Mesenchymal stem cell (in vitro differentiated cells and primary cell): ENCODE measurements around the gene PTPRN2.

Experiments used
- DNase-seq: peaks from one replicate; pipeline ENCODE4 v3.0.0-alpha.2; 2013
- H2AFZ ChIP-seq: one replicate; pipeline ENCODE4 v1.6.1; 2013; ENCODE audit warnings: low read depth, mild to moderate bottlenecking, control low read depth, inconsistent platforms, low read length, moderate library complexity
- H2AK5ac ChIP-seq: 2 replicates; pipeline ENCODE4 v1.6.1; 2013; ENCODE audit warnings: low read length, moderate library complexity, mild to moderate bottlenecking, inconsistent platforms; ENCODE audit not compliant: severe bottlenecking
- H2BK120ac ChIP-seq: one replicate; pipeline ENCODE4 v1.6.1; 2013; ENCODE audit warnings: low read depth, mild to moderate bottlenecking, inconsistent platforms, low read length, moderate library complexity
- H2BK12ac ChIP-seq, 2 experiments: one replicate each; pipeline ENCODE4 v1.6.1; 2013; ENCODE audit warnings: inconsistent platforms in 2 of 2, low read length in 2 of 2, mild to moderate bottlenecking in 2 of 2, moderate library complexity in 2 of 2, control low read depth in 1 of 2
- H2BK15ac ChIP-seq: one replicate; pipeline ENCODE4 v1.6.1; 2013; ENCODE audit warnings: mild to moderate bottlenecking, low read depth, inconsistent platforms; ENCODE audit not compliant: poor library complexity, severe bottlenecking
- H2BK5ac ChIP-seq: 2 replicates; pipeline ENCODE4 v1.6.1; 2013; ENCODE audit warnings: low read depth, mild to moderate bottlenecking, low read length, control low read depth, inconsistent platforms; ENCODE audit not compliant: poor library complexity, severe bottlenecking
- H3K14ac ChIP-seq, 2 experiments: one replicate each; pipeline ENCODE4 v1.6.1; 2013; ENCODE audit warnings: inconsistent platforms in 2 of 2, low read length in 2 of 2, control low read depth in 1 of 2, mild to moderate bottlenecking in 1 of 2, moderate library complexity in 1 of 2
- H3K18ac ChIP-seq, 2 experiments: one replicate each; pipeline ENCODE4 v1.6.1; 2013; ENCODE audit warnings: inconsistent platforms in 2 of 2, low read length in 2 of 2, control low read depth in 1 of 2, low read depth in 1 of 2, mild to moderate bottlenecking in 1 of 2
- H3K23ac ChIP-seq, 2 experiments: one replicate each; pipeline ENCODE4 v1.6.1; 2013; ENCODE audit warnings: inconsistent platforms in 2 of 2, low read length in 2 of 2, mild to moderate bottlenecking in 2 of 2, moderate library complexity in 2 of 2, control low read depth in 1 of 2
- H3K27ac ChIP-seq: 2 replicates; pipeline ENCODE4 v1.5.1; 2013; ENCODE audit warnings: mild to moderate bottlenecking, moderate library complexity, low read length, control low read depth, inconsistent platforms; ENCODE audit not compliant: poor library complexity, severe bottlenecking
- H3K27me3 ChIP-seq, 2 experiments: 2 replicates each; pipeline versions ENCODE4 v1.6.1 to v1.7.0; 2013; ENCODE audit warnings: low read length in 2 of 2, mild to moderate bottlenecking in 2 of 2, moderate library complexity in 2 of 2, control low read depth in 1 of 2, inconsistent platforms in 1 of 2; ENCODE audit not compliant: control insufficient read depth in 1 of 2, insufficient read depth in 1 of 2
- H3K36me3 ChIP-seq, 2 experiments: 2 replicates each; pipeline versions ENCODE4 v1.6.1 to v1.7.0; 2013; ENCODE audit warnings: low read length in 2 of 2, control low read depth in 1 of 2, inconsistent platforms in 1 of 2, low read depth in 1 of 2, mild to moderate bottlenecking in 1 of 2; ENCODE audit not compliant: insufficient read depth in 2 of 2, control insufficient read depth in 1 of 2
- H3K4ac ChIP-seq, 2 experiments: one replicate each; pipeline ENCODE4 v1.6.1; 2013; ENCODE audit warnings: inconsistent platforms in 2 of 2, low read length in 2 of 2, mild to moderate bottlenecking in 2 of 2, moderate library complexity in 2 of 2, control low read depth in 1 of 2, low read depth in 1 of 2
- H3K4me1 ChIP-seq: 2 replicates; pipeline ENCODE4 v1.6.1; 2013; ENCODE audit warnings: low read depth, low read length, control low read depth; ENCODE audit not compliant: control insufficient read depth, insufficient read depth
- H3K4me2 ChIP-seq: 2 replicates; pipeline ENCODE4 v1.6.1; 2013; ENCODE audit warnings: low read length, mild to moderate bottlenecking, inconsistent platforms; ENCODE audit not compliant: poor library complexity, severe bottlenecking
- H3K4me3 ChIP-seq, 2 experiments: 2 replicates each; pipeline versions ENCODE4 v1.5.1 to v1.7.0; 2013; ENCODE audit warnings: low read length in 2 of 2, mild to moderate bottlenecking in 2 of 2, control low read depth in 1 of 2, low read depth in 1 of 2; ENCODE audit not compliant: insufficient read depth in 1 of 2
- H3K79me1 ChIP-seq: replicated peaks from 2 replicates; pipeline ENCODE4 v1.6.1; 2013; ENCODE audit warnings: mild to moderate bottlenecking, control low read depth, low read length, inconsistent platforms; ENCODE audit not compliant: poor library complexity, severe bottlenecking
- H3K9ac ChIP-seq: 2 replicates; pipeline ENCODE4 v1.7.0; 2013; ENCODE audit warnings: mild to moderate bottlenecking, low read length, moderate library complexity
- H3K9me3 ChIP-seq: 2 replicates; pipeline ENCODE4 v1.7.0; 2013; ENCODE audit warnings: mild to moderate bottlenecking, low read length; ENCODE audit not compliant: control insufficient read depth
- H4K8ac ChIP-seq: one replicate; pipeline ENCODE4 v1.6.1; 2013; ENCODE audit warnings: inconsistent platforms, mild to moderate bottlenecking, low read length, moderate library complexity
- H4K91ac ChIP-seq: one replicate; pipeline ENCODE4 v1.6.1; 2013; ENCODE audit warnings: mild to moderate bottlenecking, low read length, inconsistent platforms
- WGBS: methylation state at CpG from one replicate; pipeline ENCODE4 v1.1.7; 2013; ENCODE audit warnings: mixed read lengths; 5-methylcytosine and 5-hydroxymethylcytosine counted together

PTPRN2 gene

GRCh38 chr7:157824011-157824818 lies 763.4 kb downstream of the PTPRN2 start:
- Histone ChIP-seq H2AFZ (no peak overlapping the region), H3K4me2 (no peak overlapping the region), H3K4me1 (no peaks in the 10 kb centered on the region), H3K79me1 (no peaks in the 10 kb centered on the region), H3K18ac (no peak overlapping the region), H3K14ac (no peak overlapping the region), H3K36me3 (no peaks in the 10 kb centered on the region), H2AK5ac (no peak overlapping the region), H2BK15ac (no peak overlapping the region), H3K4me3 (no peak overlapping the region), H3K4ac (no peak overlapping the region), H3K23ac (no peak overlapping the region), H3K9me3 (peaks cover 3% of the 10 kb centered on the region), H2BK12ac (no peak overlapping the region), H4K91ac (no peak overlapping the region), H3K27ac (no peak overlapping the region), H3K27me3 (no peaks in the 10 kb centered on the region), H2BK5ac (no peak overlapping the region), H2BK120ac (no peak overlapping the region), H4K8ac (no peak overlapping the region), H3K9ac (no peak overlapping the region)
- no peak for DNase-seq
- WGBS: 63% methylated on average over 18 of the region's 18 CpGs

GRCh38 chr7:157822688-157823031 lies 765.0 kb downstream of the PTPRN2 start:
- H2BK15ac ChIP-seq: no peak overlapping the region
- DNase-seq: no peak
- H4K91ac ChIP-seq: no peak overlapping the region
- H3K4me2 ChIP-seq: no peak overlapping the region
- no peaks in the 10 kb centered on the region for H3K27me3 ChIP-seq
- no peak overlapping the region for H2BK12ac ChIP-seq
- peaks cover 3% of the 10 kb centered on the region for H3K9me3 ChIP-seq
- H3K27ac ChIP-seq: no peak overlapping the region
- H4K8ac ChIP-seq: no peak overlapping the region
- H2BK120ac ChIP-seq: no peak overlapping the region
- no peak overlapping the region for H3K23ac ChIP-seq
- WGBS: 58% methylated on average over 1 of the region's 1 CpG
- H3K14ac ChIP-seq: no peak overlapping the region
- no peak overlapping the region for H3K18ac ChIP-seq
- H2AFZ ChIP-seq: no peak overlapping the region
- no peak overlapping the region for H3K4ac ChIP-seq
- peaks cover 2% of the 10 kb centered on the region for H3K4me1 ChIP-seq
- no peak overlapping the region for H3K4me3 ChIP-seq
- no peaks in the 10 kb centered on the region for H3K79me1 ChIP-seq
- no peaks in the 10 kb centered on the region for H3K36me3 ChIP-seq
- H3K9ac ChIP-seq: no peak overlapping the region
- no peak overlapping the region for H2BK5ac ChIP-seq
- H2AK5ac ChIP-seq: no peak overlapping the region

DNA sequence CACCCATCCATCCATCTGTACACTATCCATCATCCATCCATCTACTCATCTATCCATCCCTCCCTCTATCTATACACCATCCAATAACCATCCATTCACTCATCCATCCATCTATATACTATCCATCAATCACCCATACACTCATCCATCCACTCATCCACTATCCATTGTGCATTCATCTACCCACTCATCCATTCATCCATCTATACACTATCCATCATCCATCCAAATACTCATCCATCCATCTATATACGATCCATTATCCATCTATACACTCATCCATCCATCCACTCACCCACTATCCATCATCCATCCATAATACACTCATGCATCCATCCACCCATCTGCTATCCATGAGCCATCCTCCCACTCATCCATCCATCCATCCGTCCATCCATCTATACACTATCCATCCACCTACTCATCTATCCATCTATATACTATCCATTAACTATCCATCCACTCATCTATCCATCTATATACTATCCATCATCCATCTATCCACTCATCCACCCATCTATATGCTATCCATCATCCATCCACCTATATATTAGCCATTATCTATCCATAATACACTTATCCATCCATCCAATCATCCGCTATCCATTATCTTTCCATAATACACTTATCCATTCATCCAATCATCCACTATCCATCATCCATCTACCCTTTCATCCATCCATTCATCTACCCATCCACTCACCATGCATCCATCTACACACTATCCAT lies 765.5 kb downstream of the PTPRN2 start:
- no peak overlapping the region for H3K14ac ChIP-seq
- H2AK5ac ChIP-seq: no peak overlapping the region
- no peak overlapping the region for H3K4me2 ChIP-seq
- no peak overlapping the region for H2BK120ac ChIP-seq
- H3K36me3 ChIP-seq: no peaks in the 10 kb centered on the region
- H3K9ac ChIP-seq: no peak overlapping the region
- no peak overlapping the region for H2AFZ ChIP-seq
- no peak overlapping the region for H4K91ac ChIP-seq
- no peak overlapping the region for H2BK5ac ChIP-seq
- no peak overlapping the region for H3K4me3 ChIP-seq
- H3K18ac ChIP-seq: no peak overlapping the region
- no peak overlapping the region for H2BK15ac ChIP-seq
- WGBS: 68% methylated on average over 3 of the region's 3 CpGs
- H3K23ac ChIP-seq: no peak overlapping the region
- no peaks in the 10 kb centered on the region for H3K27me3 ChIP-seq
- no peak overlapping the region for H2BK12ac ChIP-seq
- peaks cover 2% of the 10 kb centered on the region for H3K4me1 ChIP-seq
- no peaks in the 10 kb centered on the region for H3K79me1 ChIP-seq
- no peak for DNase-seq
- no peak overlapping the region for H4K8ac ChIP-seq
- no peak overlapping the region for H3K27ac ChIP-seq
- H3K9me3 ChIP-seq: peaks cover 3% of the 10 kb centered on the region
- no peak overlapping the region for H3K4ac ChIP-seq

- H2AFZ ChIP-seq: no peak overlapping the region
- H3K4me1 ChIP-seq: peaks cover 2% of the 10 kb centered on the region
- no peak overlapping the region for H3K14ac ChIP-seq
- H2AK5ac ChIP-seq: no peak overlapping the region
- no peak for DNase-seq
- no peak overlapping the region for H4K91ac ChIP-seq
- no peak overlapping the region for H4K8ac ChIP-seq
- H3K4me3 ChIP-seq: no peak overlapping the region
- no peak overlapping the region for H2BK12ac ChIP-seq
- H2BK15ac ChIP-seq: no peak overlapping the region
- no peaks in the 10 kb centered on the region for H3K36me3 ChIP-seq
- H3K9ac ChIP-seq: no peak overlapping the region
- H2BK120ac ChIP-seq: no peak overlapping the region
- peaks cover 3% of the 10 kb centered on the region for H3K9me3 ChIP-seq
- H3K79me1 ChIP-seq: no peaks in the 10 kb centered on the region
- H3K18ac ChIP-seq: no peak overlapping the region
- no peak overlapping the region for H2BK5ac ChIP-seq
- no peak overlapping the region for H3K4me2 ChIP-seq
- H3K4ac ChIP-seq: no peak overlapping the region
- WGBS: 54% methylated on average over 4 of the region's 4 CpGs
- no peaks in the 10 kb centered on the region for H3K27me3 ChIP-seq
- H3K23ac ChIP-seq: no peak overlapping the region
- H3K27ac ChIP-seq: no peak overlapping the region
Measured at GRCh38 chr7:157820796-157821195, 766.8 kb downstream of the PTPRN2 start.
